ENCODE measurements around the gene NDUFA8. TPM values are rescaled to one million over a fixed set of nuclear protein-coding genes. Genes with fewer than 3 reads are reported as not detected.

The NDUFA8 gene
- total RNA-seq, 1 experiment from 2014 or later, result 105 TPM

DNA sequence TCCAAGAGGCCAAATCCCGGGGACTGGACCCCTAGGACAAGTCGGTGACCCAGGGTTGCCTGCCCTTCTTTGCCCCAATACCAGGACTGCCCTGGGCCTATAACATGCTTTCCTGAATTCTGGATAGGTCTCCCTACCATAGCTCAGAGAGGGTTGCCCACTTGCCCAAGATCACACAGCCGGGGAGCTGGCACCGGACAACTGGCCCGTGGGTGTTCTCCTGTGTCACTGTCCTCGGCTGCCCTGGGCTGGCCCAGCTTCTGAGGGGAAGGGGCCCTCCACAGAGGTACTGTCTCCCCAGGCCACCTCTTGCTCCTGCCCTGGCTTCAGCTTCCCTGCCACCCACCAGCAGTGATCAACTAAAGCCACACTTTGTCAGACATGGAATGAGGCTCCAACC is 37.6 kb downstream of the NDUFA8 start:
- peaks cover 11% of the 10 kb centered on the region for H3K27me3 ChIP-seq (replicated peaks; ENCODE audit: insufficient read depth, low read depth, low read length, poor library complexity)
- no peaks in the 10 kb centered on the region for H3K9me3 ChIP-seq (ENCODE audit: low read depth, low read length, poor library complexity, severe bottlenecking)
- no peak for DNase-seq (ENCODE audit: low spot score)
- H3K4me3 ChIP-seq (ENCODE audit: low read depth, low read length, poor library complexity, severe bottlenecking), result no peak overlapping the region
- TF ChIP-seq EZH2 (IDR thresholded peaks at IDR 0.05; ENCODE audit: borderline replicate concordance, low read depth, low read length, poor library complexity, severe bottlenecking) (no peak), CTCF (conservative IDR thresholded peaks at IDR 0.05; ENCODE audit: low read depth, low read length) (no peak)
- H3K27ac ChIP-seq (ENCODE audit: low read depth, low read length, poor library complexity, severe bottlenecking), result no peak overlapping the region
- intact Hi-C loops (cut with micrococcal nuclease; ENCODE audit: unreplicated experiment), result loop anchor here (5.0 kb wide), 1 partner anchor 330 kb away; no protein-coding TSS in a partner anchor
- no peaks in the 10 kb centered on the region for H3K36me3 ChIP-seq (ENCODE audit: insufficient read depth, low read length, poor library complexity, severe bottlenecking)
- peaks cover 9% of the 10 kb centered on the region for H3K4me1 ChIP-seq (ENCODE audit: insufficient read depth, low read length, poor library complexity, severe bottlenecking)
- ChIA-PET CTCF (interaction anchor here (1.2 to 5.2 kb wide), 3 partner anchors 9 to 23 kb away, joined by 3 to 42 read pairs (median 3); no protein-coding TSS in a partner anchor), POLR2A (ENCODE audit: low non-redundant PET) (no interaction called here)
- BruUV-seq (replicated peaks), result no TSS peak

DNA sequence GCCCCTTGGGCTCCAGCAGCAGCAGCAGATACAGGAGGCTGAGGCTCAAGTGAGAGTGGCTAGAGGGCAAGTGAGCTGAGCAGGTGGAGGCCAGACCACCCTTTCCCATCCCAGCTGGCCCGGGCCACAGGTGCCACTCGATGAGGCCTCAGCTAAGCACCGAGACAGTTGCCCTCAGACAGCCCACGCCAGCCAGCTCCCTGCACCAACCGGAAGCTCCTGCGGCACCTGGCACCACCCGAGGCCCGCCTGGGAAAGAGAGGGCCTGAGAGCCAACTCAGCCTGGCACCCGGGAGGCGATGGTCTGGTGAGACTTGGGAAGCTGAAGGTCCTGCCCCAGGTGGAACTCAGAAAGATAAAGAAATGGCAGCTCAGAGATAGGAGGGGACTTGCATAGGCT is 38.2 kb downstream of the NDUFA8 start:
- BruUV-seq (replicated peaks), result no TSS peak
- Histone ChIP-seq H3K27me3 (replicated peaks; ENCODE audit: insufficient read depth, low read depth, low read length, poor library complexity) (peaks cover 10% of the 10 kb centered on the region), H3K4me1 (ENCODE audit: insufficient read depth, low read length, poor library complexity, severe bottlenecking) (peaks cover 4% of the 10 kb centered on the region), H3K36me3 (ENCODE audit: insufficient read depth, low read length, poor library complexity, severe bottlenecking) (no peaks in the 10 kb centered on the region), H3K4me3 (ENCODE audit: low read depth, low read length, poor library complexity, severe bottlenecking) (no peak overlapping the region), H3K9me3 (ENCODE audit: low read depth, low read length, poor library complexity, severe bottlenecking) (no peaks in the 10 kb centered on the region), H3K27ac (ENCODE audit: low read depth, low read length, poor library complexity, severe bottlenecking) (no peak overlapping the region)
- ChIA-PET CTCF (interaction anchor here (1.2 to 5.2 kb wide), 3 partner anchors 10 to 23 kb away, joined by 3 to 42 read pairs (median 3); no protein-coding TSS in a partner anchor), POLR2A (ENCODE audit: low non-redundant PET) (no interaction called here)
- intact Hi-C loops (cut with micrococcal nuclease; ENCODE audit: unreplicated experiment), result loop anchor here (5.0 kb wide), 1 partner anchor 331 kb away; no protein-coding TSS in a partner anchor
- TF ChIP-seq CTCF (conservative IDR thresholded peaks at IDR 0.05; ENCODE audit: low read depth, low read length) (no peak), EZH2 (IDR thresholded peaks at IDR 0.05; ENCODE audit: borderline replicate concordance, low read depth, low read length, poor library complexity, severe bottlenecking) (no peak)
- DNase-seq (ENCODE audit: low spot score), result no peak

DNA sequence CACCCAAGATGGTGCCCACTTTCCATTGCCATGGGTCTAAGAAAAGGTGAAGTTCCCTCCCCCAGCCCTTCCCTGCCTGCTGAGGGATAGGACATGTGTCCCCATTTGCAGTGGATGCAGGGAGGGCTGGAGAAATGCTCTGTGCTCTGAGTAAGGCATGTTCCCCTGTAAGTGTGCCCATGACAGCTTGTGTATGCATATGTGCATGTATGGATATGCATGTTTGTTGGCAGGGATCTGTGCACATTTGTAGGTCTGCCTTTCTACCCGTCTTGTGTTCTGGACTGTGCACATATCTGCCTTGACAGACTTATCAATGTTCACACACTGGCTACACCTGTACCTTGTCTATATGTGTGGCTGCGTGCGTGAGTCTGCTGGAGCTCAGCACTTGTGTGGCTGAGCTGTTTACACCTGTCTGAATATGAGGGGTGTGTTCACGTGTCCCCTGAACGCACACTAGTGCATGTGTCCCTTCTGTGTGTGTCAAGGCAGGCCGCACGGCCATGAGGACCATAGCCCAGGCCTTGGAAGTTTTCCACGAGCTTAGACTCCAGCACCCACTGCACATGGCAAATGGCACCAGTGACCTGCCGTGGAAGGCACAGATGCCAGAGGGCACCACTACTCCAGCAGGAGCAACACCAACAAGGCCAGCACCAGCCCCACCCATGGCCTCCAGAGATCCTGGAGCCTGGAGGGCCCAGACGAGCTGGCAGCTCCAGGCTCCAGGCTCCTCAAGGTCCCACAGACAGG is 39.1 kb downstream of the NDUFA8 start:
- intact Hi-C loops (cut with micrococcal nuclease; ENCODE audit: unreplicated experiment), result loop anchor here (5.0 kb wide), 1 partner anchor 332 kb away; no protein-coding TSS in a partner anchor

More for the DNA sequence above, 39.1 kb downstream of the NDUFA8 start:
- no peaks in the 10 kb centered on the region for H3K9me3 ChIP-seq (ENCODE audit: low read depth, low read length, poor library complexity, severe bottlenecking)
- no peak for DNase-seq (ENCODE audit: low spot score)
- ChIA-PET POLR2A (ENCODE audit: low non-redundant PET) (no interaction called here), CTCF (interaction anchor here (1.2 to 5.2 kb wide), 2 partner anchors 18 to 22 kb away, joined by 3 to 42 read pairs; no protein-coding TSS in a partner anchor)
- H3K36me3 ChIP-seq (ENCODE audit: insufficient read depth, low read length, poor library complexity, severe bottlenecking), result no peaks in the 10 kb centered on the region
- H3K27ac ChIP-seq (ENCODE audit: low read depth, low read length, poor library complexity, severe bottlenecking), result no peak overlapping the region
- peaks cover 2% of the 10 kb centered on the region for H3K27me3 ChIP-seq (replicated peaks; ENCODE audit: insufficient read depth, low read depth, low read length, poor library complexity)
- BruUV-seq (replicated peaks), result no TSS peak
- H3K4me3 ChIP-seq (ENCODE audit: low read depth, low read length, poor library complexity, severe bottlenecking), result no peak overlapping the region
- no peaks in the 10 kb centered on the region for H3K4me1 ChIP-seq (ENCODE audit: insufficient read depth, low read length, poor library complexity, severe bottlenecking)
- TF ChIP-seq EZH2 (IDR thresholded peaks at IDR 0.05; ENCODE audit: borderline replicate concordance, low read depth, low read length, poor library complexity, severe bottlenecking) (no peak), CTCF (conservative IDR thresholded peaks at IDR 0.05; ENCODE audit: low read depth, low read length) (no peak)
